ENCODE results near the gene DOCK2. TPM values are rescaled to one million over a fixed set of nuclear protein-coding genes. Genes with fewer than 3 reads are reported as not detected.
A peak's percentile ranks its signal among the peaks of the same experiment; 100 is the strongest.

The DOCK2 gene
- total RNA-seq, 2 donors from 2014 or later = 210 to 220 TPM

- DNase-seq (ENCODE audit: low spot score in 2 of 2) (no peak), ATAC-seq (no peak)
- H3K36me3 Mint-ChIP-seq = peaks cover 18 to 32% of the 10 kb centered on the region in 2 donors
- no peaks in the 10 kb centered on the region for H3K9me3 Mint-ChIP-seq
- peak overlapping the region in 1 of 2 donors; percentile 40 for H3K27ac Mint-ChIP-seq
Observed at GRCh38 chr5:169768416-169768815, 131.3 kb downstream of the DOCK2 start.

GRCh38 chr5:169770109-169770508 is 133.0 kb downstream of the DOCK2 start:
- ATAC-seq = no peak
- H3K27ac Mint-ChIP-seq = no peak overlapping the region

GRCh38 chr5:169772256-169772655 is 135.2 kb downstream of the DOCK2 start:
- H3K27ac Mint-ChIP-seq = no peak overlapping the region
- no peak for DNase-seq (ENCODE audit: low spot score in 2 of 2)
- no peak for ATAC-seq
- peaks cover 6 to 12% of the 10 kb centered on the region in 2 donors for H3K36me3 Mint-ChIP-seq
- no peaks in the 10 kb centered on the region for H3K9me3 Mint-ChIP-seq

More at GRCh38 chr5:169770109-169770508, 133.0 kb downstream of the DOCK2 start:
- peaks cover 18% of the 10 kb centered on the region in 2 donors for H3K36me3 Mint-ChIP-seq
- DNase-seq (ENCODE audit: low spot score in 2 of 2) = no peak
- no peaks in the 10 kb centered on the region for H3K9me3 Mint-ChIP-seq

GRCh38 chr5:169772688-169773087 is 135.6 kb downstream of the DOCK2 start:
- Mint-ChIP-seq H3K36me3 (peaks cover 6 to 12% of the 10 kb centered on the region in 2 donors), H3K27ac (no peak overlapping the region), H3K9me3 (no peaks in the 10 kb centered on the region)
- no peak for ATAC-seq
- DNase-seq (ENCODE audit: low spot score in 2 of 2) = no peak

GRCh38 chr5:169777159-169777558 is 140.1 kb downstream of the DOCK2 start:
- Mint-ChIP-seq H3K27ac (no peak overlapping the region), H3K9me3 (no peaks in the 10 kb centered on the region), H3K36me3 (peaks cover 6 to 16% of the 10 kb centered on the region in 2 donors)
- ATAC-seq (no peak), DNase-seq (ENCODE audit: low spot score in 2 of 2) (no peak)

- DNase-seq (ENCODE audit: low spot score in 2 of 2) (no peak), ATAC-seq (peak in 1 of 2 donors; percentile 34)
- H3K27ac Mint-ChIP-seq = peak overlapping the region in 1 of 2 donors; percentile 56
- H3K36me3 Mint-ChIP-seq = peaks cover 0 to 8% of the 10 kb centered on the region in 2 donors
- no peaks in the 10 kb centered on the region for H3K9me3 Mint-ChIP-seq
Observed at GRCh38 chr5:169778622-169779596, 141.8 kb downstream of the DOCK2 start.

- ATAC-seq (no peak), DNase-seq (ENCODE audit: low spot score in 2 of 2) (no peak)
- no peaks in the 10 kb centered on the region for H3K9me3 Mint-ChIP-seq
- H3K27ac Mint-ChIP-seq = peak overlapping the region; percentile 23 to 69
- peaks cover 6 to 8% of the 10 kb centered on the region in 2 donors for H3K36me3 Mint-ChIP-seq
Observed at GRCh38 chr5:169781420-169782345, 144.6 kb downstream of the DOCK2 start.

GRCh38 chr5:169785771-169786618 is 148.9 kb downstream of the DOCK2 start:
- no peak for ATAC-seq
- DNase-seq (ENCODE audit: low spot score in 2 of 2) = no peak
- H3K27ac Mint-ChIP-seq = no peak overlapping the region
- H3K9me3 Mint-ChIP-seq = no peaks in the 10 kb centered on the region
- H3K36me3 Mint-ChIP-seq = peaks cover 7 to 20% of the 10 kb centered on the region in 2 donors

GRCh38 chr5:169788168-169788567 is 151.1 kb downstream of the DOCK2 start:
- peaks cover 7 to 20% of the 10 kb centered on the region in 2 donors for H3K36me3 Mint-ChIP-seq
- H3K27ac Mint-ChIP-seq = no peak overlapping the region
- H3K9me3 Mint-ChIP-seq = no peaks in the 10 kb centered on the region
- DNase-seq (ENCODE audit: low spot score in 2 of 2) (no peak), ATAC-seq (no peak)

GRCh38 chr5:169789417-169789940 is 152.4 kb downstream of the DOCK2 start:
- DNase-seq (ENCODE audit: low spot score in 2 of 2) (no peak), ATAC-seq (no peak)
- H3K36me3 Mint-ChIP-seq = peaks cover 17 to 20% of the 10 kb centered on the region in 2 donors
- no peak overlapping the region for H3K27ac Mint-ChIP-seq
- H3K9me3 Mint-ChIP-seq = no peaks in the 10 kb centered on the region

GRCh38 chr5:169791251-169791650 is 154.2 kb downstream of the DOCK2 start:
- no peaks in the 10 kb centered on the region for H3K9me3 Mint-ChIP-seq
- no peak for DNase-seq (ENCODE audit: low spot score in 2 of 2)
- H3K36me3 Mint-ChIP-seq = peaks cover 16 to 17% of the 10 kb centered on the region in 2 donors
- ATAC-seq = no peak
- H3K27ac Mint-ChIP-seq = no peak overlapping the region

GRCh38 chr5:169795338-169795737 is 158.3 kb downstream of the DOCK2 start:
- H3K9me3 Mint-ChIP-seq = no peaks in the 10 kb centered on the region
- ATAC-seq (no peak), DNase-seq (ENCODE audit: low spot score in 2 of 2) (no peak)
- H3K36me3 Mint-ChIP-seq = peaks cover 10 to 25% of the 10 kb centered on the region in 2 donors
- no peak overlapping the region for H3K27ac Mint-ChIP-seq

GRCh38 chr5:169796731-169797130 is 159.7 kb downstream of the DOCK2 start:
- peak; percentile 18 to 81 for ATAC-seq
- no peak for DNase-seq (ENCODE audit: low spot score in 2 of 2)
- Mint-ChIP-seq H3K27ac (peak overlapping the region; percentile 10 to 63), H3K36me3 (peaks cover 13 to 27% of the 10 kb centered on the region in 2 donors), H3K9me3 (no peaks in the 10 kb centered on the region)

- ATAC-seq (no peak), DNase-seq (ENCODE audit: low spot score in 2 of 2) (no peak)
- no peaks in the 10 kb centered on the region for H3K9me3 Mint-ChIP-seq
- H3K36me3 Mint-ChIP-seq = peaks cover 15 to 27% of the 10 kb centered on the region in 2 donors
- no peak overlapping the region for H3K27ac Mint-ChIP-seq
Observed at GRCh38 chr5:169797577-169797976, 160.5 kb downstream of the DOCK2 start.

- ATAC-seq (no peak), DNase-seq (ENCODE audit: low spot score in 2 of 2) (no peak)
- Mint-ChIP-seq H3K9me3 (no peaks in the 10 kb centered on the region), H3K27ac (peak overlapping the region; percentile 27 to 47), H3K36me3 (peaks cover 22 to 26% of the 10 kb centered on the region in 2 donors)
Observed at GRCh38 chr5:169798438-169798837, 161.4 kb downstream of the DOCK2 start.

Data from activated naive CD4-positive, alpha-beta T cell treated with anti-CD3 and anti-CD28 coated beads, Interleukin-2, amount 50 U/mL, for 72 hours (primary cell).